ENCODE measurements around the gene KMO.

GRCh38 chr1:241488739-241489138 is 43.4 kb upstream of the KMO start:
- TF ChIP-seq POLR2AphosphoS5 (IDR thresholded peaks at IDR 0.05; ENCODE audit: low read depth, low read length) (no peak), TAF1 (IDR thresholded peaks at IDR 0.05; ENCODE audit: borderline replicate concordance, insufficient read depth, low read length) (no peak)
- TF ChIP-seq, protein P1, sequence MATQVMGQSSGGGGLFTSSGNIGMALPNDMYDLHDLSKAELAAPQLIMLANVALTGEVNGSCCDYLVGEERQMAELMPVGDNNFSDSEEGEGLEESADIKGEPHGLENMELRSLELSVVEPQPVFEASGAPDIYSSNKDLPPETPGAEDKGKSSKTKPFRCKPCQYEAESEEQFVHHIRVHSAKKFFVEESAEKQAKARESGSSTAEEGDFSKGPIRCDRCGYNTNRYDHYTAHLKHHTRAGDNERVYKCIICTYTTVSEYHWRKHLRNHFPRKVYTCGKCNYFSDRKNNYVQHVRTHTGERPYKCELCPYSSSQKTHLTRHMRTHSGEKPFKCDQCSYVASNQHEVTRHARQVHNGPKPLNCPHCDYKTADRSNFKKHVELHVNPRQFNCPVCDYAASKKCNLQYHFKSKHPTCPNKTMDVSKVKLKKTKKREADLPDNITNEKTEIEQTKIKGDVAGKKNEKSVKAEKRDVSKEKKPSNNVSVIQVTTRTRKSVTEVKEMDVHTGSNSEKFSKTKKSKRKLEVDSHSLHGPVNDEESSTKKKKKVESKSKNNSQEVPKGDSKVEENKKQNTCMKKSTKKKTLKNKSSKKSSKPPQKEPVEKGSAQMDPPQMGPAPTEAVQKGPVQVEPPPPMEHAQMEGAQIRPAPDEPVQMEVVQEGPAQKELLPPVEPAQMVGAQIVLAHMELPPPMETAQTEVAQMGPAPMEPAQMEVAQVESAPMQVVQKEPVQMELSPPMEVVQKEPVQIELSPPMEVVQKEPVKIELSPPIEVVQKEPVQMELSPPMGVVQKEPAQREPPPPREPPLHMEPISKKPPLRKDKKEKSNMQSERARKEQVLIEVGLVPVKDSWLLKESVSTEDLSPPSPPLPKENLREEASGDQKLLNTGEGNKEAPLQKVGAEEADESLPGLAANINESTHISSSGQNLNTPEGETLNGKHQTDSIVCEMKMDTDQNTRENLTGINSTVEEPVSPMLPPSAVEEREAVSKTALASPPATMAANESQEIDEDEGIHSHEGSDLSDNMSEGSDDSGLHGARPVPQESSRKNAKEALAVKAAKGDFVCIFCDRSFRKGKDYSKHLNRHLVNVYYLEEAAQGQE (IDR thresholded peaks at IDR 0.05; ENCODE audit: insufficient read depth in 1 of 2, low read depth in 2 of 2, low read length in 2 of 2), result no peak

All from PFSK-1 (cell line).